Sigmoid colon (tissue), 7 donors: ENCODE data around the gene BICC1. TPM values are rescaled to one million over a fixed set of nuclear protein-coding genes. Genes with fewer than 3 reads are reported as not detected.

Experiments
- DNase-seq: peaks from one replicate; pipeline ENCODE4 v3.0.0-alpha.2; 2019
- H3K27ac ChIP-seq, 4 donors: fragments of 200-600 bp; sonication (generic); one replicate each; pipeline ENCODE4 v1.5.1; 2016 to 2019; ENCODE audit warnings: mild to moderate bottlenecking in 1 of 4
- H3K27me3 ChIP-seq, 3 donors: fragments of 200-600 bp; sonication (generic); one replicate each; pipeline ENCODE4 v1.5.1; 2019; ENCODE audit warnings: mild to moderate bottlenecking in 1 of 3
- H3K36me3 ChIP-seq, 4 donors: fragments of 200-600 bp; sonication (generic); one replicate each; pipeline ENCODE4 v1.5.1; 2016 to 2019
- H3K4me1 ChIP-seq, 4 donors: fragments of 200-600 bp; sonication (generic); one replicate each; pipeline ENCODE4 v1.5.1; 2017 to 2019
- H3K4me3 ChIP-seq, 4 donors: fragments of 200-600 bp; sonication (generic); one replicate each; pipeline ENCODE4 v1.5.1; 2017 to 2019; ENCODE audit warnings: mild to moderate bottlenecking in 2 of 4, moderate library complexity in 1 of 4
- H3K9me3 ChIP-seq, 4 donors: fragments of 200-600 bp in 3 of 4; sonication (generic) in 3 of 4; one replicate each; pipeline versions ENCODE4 v1.5.1 to v1.6.1; 2013 to 2019
- CTCF ChIP-seq, 4 experiments: fragments of 450-650 bp in 3 of 4; fragments of 200-600 bp in 1 of 4; IDR thresholded peaks; one replicate each; pipeline ENCODE4 v1.5.1; 2016 to 2019; ENCODE audit warnings: antibody characterized with exemption in 4 of 4, mild to moderate bottlenecking in 3 of 4, moderate library complexity in 2 of 4
- EP300 ChIP-seq, 4 donors: sonication (generic); formaldehyde crosslinking; IDR thresholded peaks; one replicate each; pipeline ENCODE4 v1.6.1; 2017; ENCODE audit warnings: antibody characterized with exemption in 4 of 4
- POLR2A ChIP-seq, 2 donors: fragments of 450-650 bp; IDR thresholded peaks; one replicate each; pipeline ENCODE4 v1.6.1; 2016; ENCODE audit warnings: antibody characterized with exemption in 2 of 2, mild to moderate bottlenecking in 2 of 2, moderate library complexity in 2 of 2
- POLR2AphosphoS5 ChIP-seq, 4 donors: sonication (generic); formaldehyde crosslinking; IDR thresholded peaks; one replicate each; pipeline ENCODE4 v1.6.1; 2017; ENCODE audit warnings: antibody characterized with exemption in 4 of 4
- WGBS, 2 donors: extraction: QIAGEN DNeasy Blood & Tissue Kit; methylation state at CpG; one replicate each; pipeline ENCODE4 v1.1.7; 2013; 5-methylcytosine and 5-hydroxymethylcytosine counted together
- intact Hi-C: fragments of 100-400 bp; cut with DNase I; formaldehyde crosslinking; loops from one replicate; pipeline ENCODE4 v1.15.1; 2023
- polyA plus RNA-seq, 3 donors: library from polyadenylated mRNA; stranded (reverse); fragments of 200-250 nt; gene quantifications; one replicate each; pipeline ENCODE4 v1.2.3, GENCODE V29; 2013
- total RNA-seq, 4 donors: library from RNA; depleted of rRNA; stranded (reverse); fragments of >200 nt; gene quantifications; one replicate each; pipeline ENCODE4 v1.1.0, GENCODE V29; 2016
- donor health status: healthy with polysubstance abuse.
- donor health status: Bipolar disorder and iron deficiency.
- donor health status: healthy.

The BICC1 gene
- total and polyA plus RNA-seq, 7 donors: 0.46 to 17.3 (median 7.9) TPM

- Histone ChIP-seq H3K9me3 (no peaks in the 10 kb centered on the region), H3K27me3 (no peaks in the 10 kb centered on the region), H3K27ac (no peak overlapping the region), H3K4me3 (no peak overlapping the region), H3K36me3 (no peaks in the 10 kb centered on the region), H3K4me1 (no peaks in the 10 kb centered on the region)
- TF ChIP-seq POLR2AphosphoS5 (IDR thresholded peaks at IDR 0.05) (no peak), EP300 (IDR thresholded peaks at IDR 0.05) (no peak), CTCF (IDR thresholded peaks at IDR 0.05) (no peak), POLR2A (IDR thresholded peaks at IDR 0.05) (no peak)
- no peak for DNase-seq
- WGBS, 2 donors: 89 to 92% methylated on average over 1 of the region's 1 CpG
- intact Hi-C loops: no loop called here
Measured at GRCh38 chr10:58502956-58503355, 9.7 kb upstream of the BICC1 start.

- no peaks in the 10 kb centered on the region for H3K36me3 ChIP-seq
- no peaks in the 10 kb centered on the region for H3K9me3 ChIP-seq
- H3K4me1 ChIP-seq: peaks cover 0 to 7% (median 4%) of the 10 kb centered on the region in 4 donors
- H3K27me3 ChIP-seq: no peaks in the 10 kb centered on the region
- no peak for DNase-seq
- no peak overlapping the region for H3K4me3 ChIP-seq
- intact Hi-C loops: no loop called here
- WGBS, 2 donors: 52 to 61% methylated on average over 2 of the region's 2 CpGs
- H3K27ac ChIP-seq: no peak overlapping the region
- TF ChIP-seq POLR2AphosphoS5 (IDR thresholded peaks at IDR 0.05) (no peak), CTCF (IDR thresholded peaks at IDR 0.05) (no peak), EP300 (IDR thresholded peaks at IDR 0.05) (no peak), POLR2A (IDR thresholded peaks at IDR 0.05) (no peak)
Measured at GRCh38 chr10:58508316-58508715, 4.4 kb upstream of the BICC1 start.

- intact Hi-C loops: no loop called here
- Histone ChIP-seq H3K27me3 (peaks cover 0 to 12% (median 0%) of the 10 kb centered on the region in 3 donors), H3K4me1 (peaks cover 0 to 15% (median 10%) of the 10 kb centered on the region in 4 donors), H3K36me3 (no peaks in the 10 kb centered on the region), H3K27ac (peak overlapping the region; percentile 51 to 83 (median 75)), H3K9me3 (no peaks in the 10 kb centered on the region), H3K4me3 (peak overlapping the region; percentile 32 to 76 (median 66))
- no peak for DNase-seq
- TF ChIP-seq POLR2A (IDR thresholded peaks at IDR 0.05) (no peak), EP300 (IDR thresholded peaks at IDR 0.05) (no peak), POLR2AphosphoS5 (IDR thresholded peaks at IDR 0.05) (no peak), CTCF (IDR thresholded peaks at IDR 0.05) (no peak)
- WGBS, 2 donors: 3 to 15% methylated on average over 26 of the region's 26 CpGs
Measured at GRCh38 chr10:58511765-58512490, 744 bp upstream of the BICC1 start.

- Histone ChIP-seq H3K27me3 (peaks cover 0 to 12% (median 0%) of the 10 kb centered on the region in 3 donors), H3K36me3 (no peaks in the 10 kb centered on the region), H3K4me1 (peaks cover 0 to 15% (median 10%) of the 10 kb centered on the region in 4 donors), H3K9me3 (no peaks in the 10 kb centered on the region), H3K27ac (peak overlapping the region; percentile 76 to 86 (median 82)), H3K4me3 (peak overlapping the region; percentile 61 to 76 (median 66))
- intact Hi-C loops: no loop called here
- DNase-seq: peak; percentile 89
- WGBS, 2 donors: 1 to 2% methylated on average over 53 of the region's 53 CpGs
- no peak for TF ChIP-seq EP300 (IDR thresholded peaks at IDR 0.05)
- peak; percentile 25 to 64 (median 50) for TF ChIP-seq POLR2AphosphoS5 (IDR thresholded peaks at IDR 0.05)
Measured at GRCh38 chr10:58513188-58514110, 777 bp downstream of the BICC1 start.
